Upper lobe of left lung (tissue), 6 donors: ENCODE measurements around the gene PIRT. TPM values are rescaled to one million over a fixed set of nuclear protein-coding genes. Genes with fewer than 3 reads are reported as not detected.
"Not testable (repeated sequence)": the region's sequence is repeated elsewhere in the genome, so short reads cannot be mapped to it uniquely, and the experiment has no call there.

Experiments used
- ATAC-seq, 2 donors: fragments of 200-7000 bp; cut with Tn5 transposase; one replicate each; pipeline ENCODE4 v1.9.1; 2022; ENCODE audit warnings: mild to moderate bottlenecking in 2 of 2, moderate library complexity in 2 of 2; ENCODE audit not compliant: low FRiP score in 2 of 2
- DNase-seq, 2 donors: peaks; one replicate each; pipeline ENCODE4 v3.0.0-alpha.2; 2019 to 2020
- H3K27ac ChIP-seq, 4 donors: fragments of 200-600 bp; sonication (generic); one replicate each; pipeline ENCODE4 v1.5.1; 2016 to 2019
- H3K27me3 ChIP-seq, 4 donors: fragments of 200-600 bp; sonication (generic); one replicate each; pipeline ENCODE4 v1.5.1; 2017 to 2019
- H3K36me3 ChIP-seq, 4 donors: fragments of 200-600 bp; sonication (generic); one replicate each; pipeline ENCODE4 v1.5.1; 2016 to 2019
- H3K4me1 ChIP-seq, 4 donors: fragments of 200-600 bp; sonication (generic); one replicate each; pipeline ENCODE4 v1.5.1; 2018 to 2019
- H3K4me3 ChIP-seq, 4 donors: fragments of 200-600 bp; sonication (generic); one replicate each; pipeline ENCODE4 v1.5.1; 2017 to 2019; ENCODE audit warnings: mild to moderate bottlenecking in 2 of 4, moderate library complexity in 1 of 4
- H3K9me3 ChIP-seq, 4 donors: fragments of 200-600 bp; sonication (generic); one replicate each; pipeline ENCODE4 v1.5.1; 2018 to 2019
- EP300 ChIP-seq, 4 donors: sonication (generic); formaldehyde crosslinking; IDR thresholded peaks; one replicate each; pipeline ENCODE4 v1.5.1; 2017; ENCODE audit warnings: antibody characterized with exemption in 4 of 4, control low read depth in 2 of 4
- POLR2A ChIP-seq, 4 donors: fragments of 450-650 bp; IDR thresholded peaks; one replicate each; pipeline ENCODE4 v1.5.1; 2016 to 2017; ENCODE audit warnings: antibody characterized with exemption in 4 of 4, mild to moderate bottlenecking in 2 of 4
- POLR2AphosphoS5 ChIP-seq, 2 donors: sonication (generic); formaldehyde crosslinking; IDR thresholded peaks; one replicate each; pipeline ENCODE4 v1.5.1; 2017; ENCODE audit warnings: antibody characterized with exemption in 2 of 2
- WGBS, 2 donors: methylation state at CpG; one replicate each; pipeline ENCODE4 v1.1.5; 2017 to 2018; 5-methylcytosine and 5-hydroxymethylcytosine counted together
- total RNA-seq, 6 donors: library from RNA; depleted of rRNA in 4 of 6; stranded (reverse); fragments of >200 nt in 4 of 6; gene quantifications; one replicate each; pipeline versions ENCODE4 v1.1.0 to v1.2.1, GENCODE V29; 2016 to 2021
- TF ChIP-seq, protein P1 (sequence below), 6 experiments: fragments of 450-650 bp in 4 of 6; fragments of 200-600 bp in 2 of 6; sonication (generic) in 2 of 6; IDR thresholded peaks; one replicate each; pipeline ENCODE4 v1.5.1; 2016 to 2019; ENCODE audit warnings: antibody characterized with exemption in 6 of 6
- donor health status: DM: no; HTN: no; CAD: no; lungs with moderate emphysema.
- donor health status: DM: no; HTN: yes; CAD: no; lungs with severe emphysema.

Gene PIRT
- total RNA-seq, 6 donors from 2014 or later, result not detected

DNA sequence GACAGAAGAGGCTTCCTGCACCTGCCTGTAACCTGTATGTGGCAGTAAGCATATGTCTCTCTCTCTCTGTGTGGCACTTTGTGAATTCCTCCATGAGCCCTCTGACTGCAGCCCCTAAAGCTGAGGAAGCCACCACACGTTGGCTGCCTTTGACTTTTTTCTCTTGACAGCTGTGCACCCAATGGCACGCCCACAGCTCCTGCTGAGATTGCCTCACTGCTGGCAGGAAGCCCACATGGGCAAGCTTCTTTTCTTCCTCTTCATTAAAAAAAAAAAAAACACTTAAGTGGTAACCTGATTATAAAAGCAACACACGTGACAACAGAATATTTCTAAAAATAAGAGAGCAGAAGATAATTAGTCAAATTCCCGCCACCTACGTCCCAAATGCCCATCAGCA is 34.0 kb upstream of the PIRT start:
- TF ChIP-seq EP300 (IDR thresholded peaks at IDR 0.05), result no peak
- TF ChIP-seq, protein P1, sequence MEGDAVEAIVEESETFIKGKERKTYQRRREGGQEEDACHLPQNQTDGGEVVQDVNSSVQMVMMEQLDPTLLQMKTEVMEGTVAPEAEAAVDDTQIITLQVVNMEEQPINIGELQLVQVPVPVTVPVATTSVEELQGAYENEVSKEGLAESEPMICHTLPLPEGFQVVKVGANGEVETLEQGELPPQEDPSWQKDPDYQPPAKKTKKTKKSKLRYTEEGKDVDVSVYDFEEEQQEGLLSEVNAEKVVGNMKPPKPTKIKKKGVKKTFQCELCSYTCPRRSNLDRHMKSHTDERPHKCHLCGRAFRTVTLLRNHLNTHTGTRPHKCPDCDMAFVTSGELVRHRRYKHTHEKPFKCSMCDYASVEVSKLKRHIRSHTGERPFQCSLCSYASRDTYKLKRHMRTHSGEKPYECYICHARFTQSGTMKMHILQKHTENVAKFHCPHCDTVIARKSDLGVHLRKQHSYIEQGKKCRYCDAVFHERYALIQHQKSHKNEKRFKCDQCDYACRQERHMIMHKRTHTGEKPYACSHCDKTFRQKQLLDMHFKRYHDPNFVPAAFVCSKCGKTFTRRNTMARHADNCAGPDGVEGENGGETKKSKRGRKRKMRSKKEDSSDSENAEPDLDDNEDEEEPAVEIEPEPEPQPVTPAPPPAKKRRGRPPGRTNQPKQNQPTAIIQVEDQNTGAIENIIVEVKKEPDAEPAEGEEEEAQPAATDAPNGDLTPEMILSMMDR (IDR thresholded peaks at IDR 0.05), result no peak
- no peak for TF ChIP-seq POLR2A (IDR thresholded peaks at IDR 0.05)
- TF ChIP-seq POLR2AphosphoS5 (IDR thresholded peaks at IDR 0.05), result no peak
- no peak overlapping the region for H3K27ac ChIP-seq
- WGBS, 2 donors, result 29 to 30% methylated on average over 5 of the region's 5 CpGs
- DNase-seq (peak in 1 of 2 donors; percentile 40), ATAC-seq (no peak)
- H3K4me3 ChIP-seq, result no peak overlapping the region
- H3K36me3 ChIP-seq, result no peaks in the 10 kb centered on the region
- H3K9me3 ChIP-seq, result no peaks in the 10 kb centered on the region
- no peaks in the 10 kb centered on the region for H3K27me3 ChIP-seq
- no peaks in the 10 kb centered on the region for H3K4me1 ChIP-seq

- Histone ChIP-seq H3K36me3 (no peaks in the 10 kb centered on the region), H3K27me3 (no peaks in the 10 kb centered on the region), H3K4me1 (no peaks in the 10 kb centered on the region), H3K27ac (no peak overlapping the region), H3K9me3 (no peaks in the 10 kb centered on the region), H3K4me3 (no peak overlapping the region)
- TF ChIP-seq POLR2AphosphoS5 (IDR thresholded peaks at IDR 0.05) (no peak), EP300 (IDR thresholded peaks at IDR 0.05) (no peak), POLR2A (IDR thresholded peaks at IDR 0.05) (no peak)
- TF ChIP-seq, protein P1 (IDR thresholded peaks at IDR 0.05), result no peak
- 90 to 92% methylated on average over 8 of the region's 8 CpGs for WGBS, 2 donors
- ATAC-seq, result no peak
- DNase-seq, result no peak
Observed at GRCh38 chr17:10870336-10871050, 32.6 kb upstream of the PIRT start.

GRCh38 chr17:10868744-10869143 is 30.9 kb upstream of the PIRT start:
- H3K27ac ChIP-seq, H3K36me3 ChIP-seq, H3K4me3 ChIP-seq, H3K4me1 ChIP-seq, H3K9me3 ChIP-seq, H3K27me3 ChIP-seq, DNase-seq, ATAC-seq: not testable (repeated sequence)
- WGBS, 2 donors, result 87 to 97% methylated on average over 2 of the region's 2 CpGs

DNA sequence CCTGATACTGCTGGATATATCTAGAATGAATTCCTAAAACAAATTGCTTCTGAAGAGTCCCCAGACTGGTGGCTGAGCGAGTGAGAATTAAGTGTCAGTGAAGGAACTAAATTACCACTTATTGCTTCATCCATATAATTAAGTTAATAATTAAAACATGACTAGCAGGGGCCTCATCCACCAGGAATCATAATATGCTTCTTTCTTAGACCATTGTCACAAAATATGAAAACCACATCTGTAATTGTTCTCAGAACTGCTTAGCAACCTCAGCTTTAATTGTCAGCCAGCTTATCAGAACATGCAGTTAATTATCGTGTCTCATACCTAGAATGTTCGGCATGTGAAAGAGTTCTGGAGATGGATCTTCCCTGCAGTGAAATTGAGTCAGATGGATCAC is 21.2 kb upstream of the PIRT start:
- Histone ChIP-seq H3K27me3 (no peaks in the 10 kb centered on the region), H3K27ac (no peak overlapping the region), H3K4me3 (no peak overlapping the region), H3K4me1 (no peaks in the 10 kb centered on the region), H3K36me3 (no peaks in the 10 kb centered on the region), H3K9me3 (no peaks in the 10 kb centered on the region)
- no peak for ATAC-seq
- WGBS, 2 donors, result 80 to 82% methylated on average over 3 of the region's 3 CpGs
- TF ChIP-seq EP300 (IDR thresholded peaks at IDR 0.05) (no peak), POLR2AphosphoS5 (IDR thresholded peaks at IDR 0.05) (no peak), POLR2A (IDR thresholded peaks at IDR 0.05) (no peak)
- TF ChIP-seq, protein P1 (IDR thresholded peaks at IDR 0.05), result no peak
- no peak for DNase-seq

- TF ChIP-seq, protein P1 (IDR thresholded peaks at IDR 0.05), result no peak
- TF ChIP-seq EP300 (IDR thresholded peaks at IDR 0.05) (no peak), POLR2AphosphoS5 (IDR thresholded peaks at IDR 0.05) (no peak), POLR2A (IDR thresholded peaks at IDR 0.05) (no peak)
- DNase-seq, result no peak
- Histone ChIP-seq H3K4me1 (no peaks in the 10 kb centered on the region), H3K36me3 (no peaks in the 10 kb centered on the region), H3K27ac (no peak overlapping the region), H3K9me3 (no peaks in the 10 kb centered on the region), H3K4me3 (no peak overlapping the region), H3K27me3 (no peaks in the 10 kb centered on the region)
- ATAC-seq, result no peak
- 38 to 43% methylated on average over 4 of the region's 4 CpGs for WGBS, 2 donors
Observed at GRCh38 chr17:10857976-10858375, 20.1 kb upstream of the PIRT start.

DNA sequence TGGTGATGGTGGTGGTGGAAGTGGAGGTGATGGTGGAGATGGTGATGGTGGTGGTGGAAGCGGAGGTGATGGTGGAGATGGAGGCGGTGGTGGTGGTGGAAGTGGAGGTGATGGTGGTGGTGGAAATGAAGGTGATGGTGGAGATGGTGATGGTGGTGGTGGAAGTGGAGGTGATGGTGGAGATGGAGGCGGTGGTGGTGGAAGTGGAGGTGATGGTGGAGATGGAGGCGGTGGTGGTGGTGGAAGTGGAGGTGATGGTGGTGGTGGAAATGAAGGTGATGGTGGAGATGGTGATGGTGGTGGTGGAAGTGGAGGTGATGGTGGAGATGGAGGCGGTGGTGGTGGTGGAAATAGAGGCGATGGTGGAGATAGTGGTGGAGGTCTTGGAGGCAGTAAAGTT is 8.7 kb upstream of the PIRT start:
- not testable (repeated sequence) for DNase-seq, H3K4me3 ChIP-seq, H3K27ac ChIP-seq, H3K4me1 ChIP-seq, H3K9me3 ChIP-seq, ATAC-seq, H3K27me3 ChIP-seq, H3K36me3 ChIP-seq
- 79 to 88% methylated on average over 6 of the region's 6 CpGs for WGBS, 2 donors
